Testis (tissue), 3 donors: ENCODE data around the gene SLC39A6. TPM values are rescaled to one million over a fixed set of nuclear protein-coding genes. Genes with fewer than 3 reads are reported as not detected.
"Not testable (repeated sequence)": the region's sequence is repeated elsewhere in the genome, so short reads cannot be mapped to it uniquely, and the experiment has no call there.

Experiments
- DNase-seq: peaks from one replicate; pipeline ENCODE4 v3.0.0-alpha.2; 2019
- H3K27ac ChIP-seq, 2 donors: fragments of 200-600 bp; sonication (generic); one replicate each; pipeline ENCODE4 v1.5.1; 2019
- H3K27me3 ChIP-seq: fragments of 200-600 bp; sonication (generic); one replicate; pipeline ENCODE4 v1.5.1; 2019
- H3K36me3 ChIP-seq: fragments of 200-600 bp; sonication (generic); one replicate; pipeline ENCODE4 v1.5.1; 2017; ENCODE audit warnings: low read depth; ENCODE audit errors: missing control alignments
- H3K4me1 ChIP-seq: fragments of 200-600 bp; sonication (generic); one replicate; pipeline ENCODE4 v1.5.1; 2019
- H3K4me3 ChIP-seq, 2 donors: fragments of 200-600 bp; sonication (generic); one replicate each; pipeline ENCODE4 v1.5.1; 2017 to 2019
- H3K9me3 ChIP-seq: fragments of 200-600 bp; sonication (generic); one replicate; pipeline ENCODE4 v1.5.1; 2017
- CTCF ChIP-seq, 3 experiments: fragments of 450-650 bp in 2 of 3; fragments of 200-600 bp in 1 of 3; sonication (generic) in 1 of 3; IDR thresholded peaks; one replicate each; pipeline ENCODE4 v1.5.1; 2016 to 2019; ENCODE audit warnings: antibody characterized with exemption in 3 of 3, mild to moderate bottlenecking in 2 of 3, moderate library complexity in 1 of 3
- POLR2A ChIP-seq: fragments of 450-650 bp; IDR thresholded peaks from one replicate; pipeline ENCODE4 v1.6.1; 2017; ENCODE audit warnings: antibody characterized with exemption, mild to moderate bottlenecking, moderate library complexity
- WGBS, 2 donors: methylation state at CpG; one replicate each; pipeline ENCODE4 v1.1.5; 2018; 5-methylcytosine and 5-hydroxymethylcytosine counted together
- intact Hi-C: fragments of 100-400 bp; cut with DNase I; formaldehyde crosslinking; loops from one replicate; pipeline ENCODE4 v1.15.1; 2023; ENCODE audit warnings: low total_unique reads
- polyA plus RNA-seq: library from polyadenylated mRNA; stranded (reverse); fragments of 350-450 nt; fragmentation: Illumina TruSeq; extraction: RNeasy Lipid Tissue Mini Kit (QIAGEN cat#74804); gene quantifications from one replicate; pipeline ENCODE4 v1.2.3, GENCODE V29; 2014; ENCODE audit warnings: low read depth, low replicate concordance; ENCODE audit not compliant: insufficient read depth
- total RNA-seq, 2 donors: library from RNA; depleted of rRNA; stranded (reverse); fragments of >200 nt; gene quantifications; one replicate each; pipeline ENCODE4 v1.2.3, GENCODE V29; 2016

SLC39A6 gene
- total and polyA plus RNA-seq, 3 donors from 2014 or later = 38.1 to 53.8 (median 51.4) TPM

GRCh38 chr18:36066686-36067054 is 62.5 kb downstream of the SLC39A6 start:
- no peak for TF ChIP-seq POLR2A
- TF ChIP-seq CTCF (IDR thresholded peaks at IDR 0.05) = no peak

GRCh38 chr18:36066001-36066400 is 63.1 kb downstream of the SLC39A6 start:
- WGBS, 2 donors = 25% methylated on average over 5 of the region's 5 CpGs
- no peaks in the 10 kb centered on the region for H3K9me3 ChIP-seq
- intact Hi-C loops = no loop called here
- peak overlapping the region; percentile 78 to 91 for H3K4me3 ChIP-seq
- peaks cover 16% of the 10 kb centered on the region for H3K4me1 ChIP-seq
- H3K27me3 ChIP-seq = no peaks in the 10 kb centered on the region
- no peak for TF ChIP-seq CTCF (IDR thresholded peaks at IDR 0.05)
- TF ChIP-seq POLR2A = no peak
- DNase-seq = no peak
- peak overlapping the region; percentile 26 to 95 for H3K27ac ChIP-seq
- no peaks in the 10 kb centered on the region for H3K36me3 ChIP-seq

More at GRCh38 chr18:36066686-36067054, 62.5 kb downstream of the SLC39A6 start:
- Histone ChIP-seq H3K9me3 (no peaks in the 10 kb centered on the region), H3K4me3 (peak overlapping the region; percentile 78 to 91), H3K36me3 (no peaks in the 10 kb centered on the region), H3K4me1 (peaks cover 13% of the 10 kb centered on the region), H3K27ac (peak overlapping the region; percentile 94 to 95), H3K27me3 (no peaks in the 10 kb centered on the region)
- WGBS, 2 donors = 1 to 2% methylated on average over 5 of the region's 5 CpGs
- intact Hi-C loops = no loop called here
- no peak for DNase-seq

- H3K27ac ChIP-seq, intact Hi-C loops, H3K27me3 ChIP-seq, DNase-seq, H3K9me3 ChIP-seq, H3K36me3 ChIP-seq: not testable (repeated sequence)
- peaks cover 16% of the 10 kb centered on the region for H3K4me1 ChIP-seq
- WGBS, 2 donors = 86 to 89% methylated on average over 9 of the region's 9 CpGs
- H3K4me3 ChIP-seq = peak overlapping the region in 1 of 2 donors; percentile 27
These were observed 64.4 kb downstream of the SLC39A6 start for GRCh38 chr18:36064809-36065079.

- H3K4me1 ChIP-seq = peaks cover 16% of the 10 kb centered on the region
- H3K9me3 ChIP-seq = no peaks in the 10 kb centered on the region
- 66 to 78% methylated on average over 30 to 31 of the region's 31 CpGs for WGBS, 2 donors
- no peaks in the 10 kb centered on the region for H3K36me3 ChIP-seq
- no peaks in the 10 kb centered on the region for H3K27me3 ChIP-seq
- DNase-seq = peak; percentile 40
- peak overlapping the region in 1 of 2 donors; percentile 9 for H3K27ac ChIP-seq
- H3K4me3 ChIP-seq = peak overlapping the region in 1 of 2 donors; percentile 27
- no peak for TF ChIP-seq CTCF (IDR thresholded peaks at IDR 0.05)
- TF ChIP-seq POLR2A = no peak
- intact Hi-C loops = no loop called here
These were observed 64.9 kb downstream of the SLC39A6 start for GRCh38 chr18:36064027-36064808.

- intact Hi-C loops = no loop called here
- peaks cover 12% of the 10 kb centered on the region for H3K4me1 ChIP-seq
- no peak overlapping the region for H3K27ac ChIP-seq
- DNase-seq = no peak
- no peaks in the 10 kb centered on the region for H3K27me3 ChIP-seq
- WGBS, 2 donors = 77 to 78% methylated on average over 3 of the region's 3 CpGs
- no peak overlapping the region for H3K4me3 ChIP-seq
- no peaks in the 10 kb centered on the region for H3K9me3 ChIP-seq
- H3K36me3 ChIP-seq = no peaks in the 10 kb centered on the region
- no peak for TF ChIP-seq CTCF (IDR thresholded peaks at IDR 0.05)
- TF ChIP-seq POLR2A = no peak
These were observed 70.5 kb downstream of the SLC39A6 start for GRCh38 chr18:36058674-36059073.

Other genes with a start within 250 kb of the SLC39A6 start
- gene RPRD1A, start 61.8 kb downstream of the SLC39A6 start, total RNA-seq = 100 to 1,000 TPM in 1 of 2 donors, 10 to 100 TPM in 1; 98.6 to 104 TPM
- gene RPRD1A, start 61.8 kb downstream of the SLC39A6 start, polyA plus RNA-seq = 73.4 TPM
- gene ELP2, start 559 bp upstream of the SLC39A6 start, total RNA-seq = 10 to 100 TPM; 94.8 to 95.2 TPM
- 81.0 TPM for gene ELP2, start 559 bp upstream of the SLC39A6 start, polyA plus RNA-seq
- gene MOCOS, start 58.2 kb upstream of the SLC39A6 start, total RNA-seq = 1 to 10 TPM; 1.5 to 1.9 TPM
- 2.9 TPM for gene MOCOS, start 58.2 kb upstream of the SLC39A6 start, polyA plus RNA-seq
- 10 to 100 TPM; 37.3 to 46.8 TPM for gene FHOD3, start 168.4 kb upstream of the SLC39A6 start, total RNA-seq
- gene FHOD3, start 168.4 kb upstream of the SLC39A6 start, polyA plus RNA-seq = 6.5 TPM